CD8-positive, alpha-beta memory T cell (primary cell): ENCODE results near the gene CANX. TPM values are rescaled to one million over a fixed set of nuclear protein-coding genes. Genes with fewer than 3 reads are reported as not detected.
A peak's percentile ranks its signal among the peaks of the same experiment; 100 is the strongest.
"Not testable (repeated sequence)": the region's sequence is repeated elsewhere in the genome, so short reads cannot be mapped to it uniquely, and the experiment has no call there.

Experiments
- CTCF ChIA-PET: fragments of 350-600 bp; sonication (Branson Sonifier 250); formaldehyde crosslinking; loops from one replicate; lab custom pipeline; 2021; ENCODE audit warnings: antibody characterized with exemption; lab: Charles Lee
- POLR2A ChIA-PET: fragments of 350-600 bp; sonication (Branson Sonifier 250); formaldehyde crosslinking; loops from one replicate; lab custom pipeline; 2021; ENCODE audit warnings: antibody characterized with exemption; lab: Charles Lee
- DNase-seq, 5 donors: peaks; one replicate each; pipeline versions ENCODE4 v3.0.0 to v3.0.0-alpha.2; 2020 to 2022; ENCODE audit warnings: mixed read lengths in 1 of 5
- H3K27ac ChIP-seq: one replicate; pipeline ENCODE4 v1.7.0; 2013; ENCODE audit warnings: low read depth, mild to moderate bottlenecking, low read length, moderate library complexity
- H3K27me3 ChIP-seq: 2 replicates; pipeline ENCODE4 v1.7.0; 2013; ENCODE audit warnings: low read length, mild to moderate bottlenecking; ENCODE audit not compliant: insufficient read depth, poor library complexity, severe bottlenecking
- H3K36me3 ChIP-seq: 2 replicates; pipeline ENCODE4 v1.7.0; 2013; ENCODE audit warnings: mild to moderate bottlenecking, low read length, moderate library complexity; ENCODE audit not compliant: insufficient read depth
- H3K4me1 ChIP-seq: 2 replicates; pipeline ENCODE4 v1.7.0; 2013; ENCODE audit warnings: mild to moderate bottlenecking, low read length, moderate library complexity; ENCODE audit not compliant: insufficient read depth
- H3K4me3 ChIP-seq: 2 replicates; pipeline ENCODE4 v1.7.0; 2013; ENCODE audit warnings: mild to moderate bottlenecking, low read length
- H3K9me3 ChIP-seq: 2 replicates; pipeline ENCODE4 v1.7.0; 2013; ENCODE audit warnings: mild to moderate bottlenecking, low read length
- H3K27ac Mint-ChIP-seq, 8 donors: one replicate each; pipeline ENCODE4 v1.8.0; 2020 to 2021; ENCODE audit warnings: mixed read lengths in 8 of 8, mild to moderate bottlenecking in 6 of 8, inconsistent platforms in 3 of 8, moderate library complexity in 3 of 8
- H3K27me3 Mint-ChIP-seq, 2 donors: one replicate each; pipeline ENCODE4 v1.8.0; 2020 to 2021; ENCODE audit warnings: mixed read lengths in 2 of 2, mild to moderate bottlenecking in 1 of 2, moderate library complexity in 1 of 2
- H3K36me3 Mint-ChIP-seq, 3 donors: one replicate each; pipeline ENCODE4 v1.8.0; 2020 to 2021; ENCODE audit warnings: mixed read lengths in 3 of 3, inconsistent platforms in 1 of 3, mild to moderate bottlenecking in 1 of 3
- H3K4me1 Mint-ChIP-seq, 3 donors: one replicate each; pipeline ENCODE4 v1.8.0; 2020 to 2021; ENCODE audit warnings: mixed read lengths in 3 of 3, inconsistent platforms in 1 of 3, mild to moderate bottlenecking in 1 of 3
- H3K4me3 Mint-ChIP-seq, 7 donors: one replicate each; pipeline ENCODE4 v1.8.0; 2020 to 2021; ENCODE audit warnings: mixed read lengths in 7 of 7, mild to moderate bottlenecking in 6 of 7, moderate library complexity in 4 of 7, inconsistent platforms in 2 of 7
- H3K9me3 Mint-ChIP-seq, 5 donors: one replicate each; pipeline ENCODE4 v1.8.0; 2020 to 2022; ENCODE audit warnings: mixed read lengths in 5 of 5, mild to moderate bottlenecking in 3 of 5, moderate library complexity in 2 of 5, inconsistent platforms in 1 of 5
- polyA plus RNA-seq: library from polyadenylated mRNA; unstranded; fragments of 300-500 nt; fragmentation: Illumina TruSeq; gene quantifications from one replicate; pipeline ENCODE4 v1.2.3, GENCODE V29; 2021
- total RNA-seq, 2 experiments: library from RNA; stranded (reverse); gene quantifications; one replicate each; pipeline ENCODE4 v1.2.3, GENCODE V29; 2021

The CANX gene
- total and polyA plus RNA-seq, 3 experiments from 2014 or later, result 283 to 710 (median 694) TPM

- no peaks in the 10 kb centered on the region for H3K27me3 ChIP-seq
- peak; percentile 30 to 62 (median 37) for DNase-seq
- H3K27me3 Mint-ChIP-seq, result no peaks in the 10 kb centered on the region
- peaks cover 0 to 1% (median 0%) of the 10 kb centered on the region in 3 donors for H3K4me1 Mint-ChIP-seq
- POLR2A ChIA-PET, result no interaction called here
- no peak overlapping the region for H3K27ac Mint-ChIP-seq
- no peak overlapping the region for H3K4me3 ChIP-seq
- no peaks in the 10 kb centered on the region for H3K36me3 ChIP-seq
- peaks cover 0 to 1% (median 0%) of the 10 kb centered on the region in 3 donors for H3K36me3 Mint-ChIP-seq
- H3K4me3 Mint-ChIP-seq, result no peak overlapping the region
- no peaks in the 10 kb centered on the region for H3K4me1 ChIP-seq
- no peaks in the 10 kb centered on the region for H3K9me3 Mint-ChIP-seq
- CTCF ChIA-PET, result interaction anchor here (1.4 to 1.6 kb wide), 3 partner anchors 9 to 11 kb away, joined by 4 to 5 read pairs (median 4); no protein-coding TSS in a partner anchor
- no peak overlapping the region for H3K27ac ChIP-seq
- H3K9me3 ChIP-seq, result no peaks in the 10 kb centered on the region
These were observed 30.4 kb upstream of the CANX start for GRCh38 chr5:179668391-179668790.

- H3K27me3 ChIP-seq, result no peaks in the 10 kb centered on the region
- Mint-ChIP-seq H3K36me3 (peaks cover 0 to 12% (median 0%) of the 10 kb centered on the region in 3 donors), H3K4me3 (peak overlapping the region; percentile 88 to 99 (median 96)), H3K27me3 (no peaks in the 10 kb centered on the region), H3K9me3 (no peaks in the 10 kb centered on the region), H3K27ac (peak overlapping the region; percentile 87 to 98 (median 97)), H3K4me1 (peaks cover 25 to 41% (median 27%) of the 10 kb centered on the region in 3 donors)
- no peaks in the 10 kb centered on the region for H3K36me3 ChIP-seq
- H3K27ac ChIP-seq, result peak overlapping the region; percentile 91
- ChIA-PET POLR2A (interaction anchor here (0.5 to 3.2 kb wide), 10 partner anchors 19 to 1572 kb away, joined by 3 to 23 read pairs (median 5); partner anchors contain the start of genes CANX, HNRNPH1, LTC4S and MAML1), CTCF (interaction anchor here (0.7 to 2.8 kb wide), 13 partner anchors 10 to 118 kb away, joined by 3 to 15 read pairs (median 4); partner anchors contain the start of genes HNRNPH1 and MAML1)
- DNase-seq, result peak; percentile 89 to 94 (median 93)
- peak overlapping the region; percentile 97 for H3K4me3 ChIP-seq
- H3K9me3 ChIP-seq, result no peaks in the 10 kb centered on the region
- H3K4me1 ChIP-seq, result peaks cover 14% of the 10 kb centered on the region
These were observed 20.3 kb upstream of the CANX start for GRCh38 chr5:179678223-179679013.

- ChIA-PET CTCF (interaction anchor here (0.7 to 2.8 kb wide), 13 partner anchors 10 to 118 kb away, joined by 3 to 15 read pairs (median 4); partner anchors contain the start of genes HNRNPH1 and MAML1), POLR2A (interaction anchor here (1.1 to 3.2 kb wide), 5 partner anchors 18 to 84 kb away, joined by 5 to 23 read pairs (median 10); partner anchors contain the start of genes CANX, HNRNPH1 and MAML1)
- DNase-seq, result peak; percentile 57 to 81 (median 67)
- Mint-ChIP-seq H3K9me3 (no peaks in the 10 kb centered on the region), H3K4me1 (peaks cover 25 to 44% (median 31%) of the 10 kb centered on the region in 3 donors), H3K27me3 (no peaks in the 10 kb centered on the region), H3K4me3 (peak overlapping the region; percentile 88 to 99 (median 96)), H3K36me3 (peaks cover 0 to 12% (median 0%) of the 10 kb centered on the region in 3 donors), H3K27ac (peak overlapping the region; percentile 87 to 98 (median 97))
- Histone ChIP-seq H3K27ac (peak overlapping the region; percentile 91), H3K27me3 (no peaks in the 10 kb centered on the region), H3K9me3 (no peaks in the 10 kb centered on the region), H3K4me1 (peaks cover 14% of the 10 kb centered on the region), H3K36me3 (no peaks in the 10 kb centered on the region), H3K4me3 (peak overlapping the region; percentile 97)
These were observed 19.6 kb upstream of the CANX start for GRCh38 chr5:179679014-179679674.

- no peaks in the 10 kb centered on the region for H3K9me3 Mint-ChIP-seq
- Histone ChIP-seq H3K9me3 (no peaks in the 10 kb centered on the region), H3K4me1 (peaks cover 14% of the 10 kb centered on the region), H3K36me3 (no peaks in the 10 kb centered on the region), H3K4me3 (no peak overlapping the region), H3K27ac (no peak overlapping the region), H3K27me3 (no peaks in the 10 kb centered on the region)
- ChIA-PET CTCF (interaction anchor here (1.1 to 2.8 kb wide), 4 partner anchors 11 to 83 kb away, joined by 4 to 15 read pairs (median 7); no protein-coding TSS in a partner anchor), POLR2A (interaction anchor here (2.2 to 3.2 kb wide), 2 partner anchors 17 to 52 kb away, joined by 10 to 16 read pairs; partner anchors contain the start of genes CANX and MAML1)
- no peaks in the 10 kb centered on the region for H3K27me3 Mint-ChIP-seq
- H3K4me3 Mint-ChIP-seq, result peak overlapping the region; percentile 57 to 83 (median 68)
- H3K36me3 Mint-ChIP-seq, result peaks cover 0 to 12% (median 0%) of the 10 kb centered on the region in 3 donors
- peak in 1 of 5 donors; percentile 10 for DNase-seq
- H3K4me1 Mint-ChIP-seq, result peaks cover 25 to 44% (median 31%) of the 10 kb centered on the region in 3 donors
- H3K27ac Mint-ChIP-seq, result peak overlapping the region in 7 of 8 donors; percentile 29 to 95 (median 87)
These were observed 18.6 kb upstream of the CANX start for GRCh38 chr5:179680014-179680779.

- H3K4me1 Mint-ChIP-seq, result peaks cover 25 to 43% (median 30%) of the 10 kb centered on the region in 3 donors
- H3K9me3 Mint-ChIP-seq, result no peaks in the 10 kb centered on the region
- H3K4me3 Mint-ChIP-seq, result peak within 1 kb of the TSS; percentile 57 to 83 (median 68)
- Histone ChIP-seq H3K36me3 (no peaks in the 10 kb centered on the region), H3K27me3 (no peaks in the 10 kb centered on the region), H3K9me3 (no peaks in the 10 kb centered on the region), H3K4me1 (peaks cover 14% of the 10 kb centered on the region), H3K4me3 (no peak within 1 kb of the TSS), H3K27ac (no peak within 1 kb of the TSS)
- peak within 1 kb of the TSS in 7 of 8 donors; percentile 29 to 95 (median 87) for H3K27ac Mint-ChIP-seq
- ChIA-PET POLR2A (interaction anchor here (0.6 to 1.1 kb wide), 3 partner anchors 10 to 80 kb away, joined by 3 to 4 read pairs (median 3); no protein-coding TSS in a partner anchor), CTCF (interaction anchor here (1.5 to 2.8 kb wide), 2 partner anchors 14 to 82 kb away, joined by 4 to 10 read pairs; no protein-coding TSS in a partner anchor)
- H3K27me3 Mint-ChIP-seq, result no peaks in the 10 kb centered on the region
- no peak for DNase-seq
- peaks cover 0 to 12% (median 0%) of the 10 kb centered on the region in 3 donors for H3K36me3 Mint-ChIP-seq
These were observed 17.9 kb upstream of the CANX start, which contains the start of gene CBY3 for GRCh38 chr5:179680780-179681401. Gene CBY3 (minus strand): TSS chr5:179681034. CDS start chr5:179680918, 116 bp downstream.

GRCh38 chr5:179689212-179689611 lies 9.6 kb upstream of the CANX start:
- H3K36me3 Mint-ChIP-seq, H3K36me3 ChIP-seq, H3K9me3 ChIP-seq, H3K4me3 ChIP-seq, H3K4me1 ChIP-seq, DNase-seq, H3K27me3 ChIP-seq, H3K4me3 Mint-ChIP-seq, POLR2A ChIA-PET, H3K9me3 Mint-ChIP-seq, H3K27me3 Mint-ChIP-seq, H3K27ac ChIP-seq, H3K27ac Mint-ChIP-seq, CTCF ChIA-PET, H3K4me1 Mint-ChIP-seq: not testable (repeated sequence)
